Omental fat pad (tissue), 4 donors: ENCODE results near the gene RAD18. TPM values are rescaled to one million over a fixed set of nuclear protein-coding genes. Genes with fewer than 3 reads are reported as not detected.

Experiments
- ATAC-seq: fragments of 150-250 bp; one replicate; pipeline ENCODE4 v1.9.1; 2016; ENCODE audit warnings: mild to moderate bottlenecking, moderate library complexity; ENCODE audit not compliant: low FRiP score
- DNase-seq: peaks from one replicate; pipeline ENCODE4 v3.0.0-alpha.2; 2019; ENCODE audit warnings: low spot score
- total RNA-seq, 4 donors: library from RNA; depleted of rRNA; stranded (reverse); fragments of >200 nt; gene quantifications; one replicate each; pipeline ENCODE4 v1.1.0, GENCODE V29; 2016
- TF ChIP-seq, protein P1 (sequence below), 3 donors: fragments of 450-650 bp; IDR thresholded peaks; one replicate each; pipeline ENCODE4 v1.5.1; 2016 to 2017; ENCODE audit warnings: antibody characterized with exemption in 3 of 3, mild to moderate bottlenecking in 3 of 3, moderate library complexity in 2 of 3

Gene RAD18
- total RNA-seq, 4 donors from 2014 or later: 4.2 to 9.8 (median 6.7) TPM

DNA sequence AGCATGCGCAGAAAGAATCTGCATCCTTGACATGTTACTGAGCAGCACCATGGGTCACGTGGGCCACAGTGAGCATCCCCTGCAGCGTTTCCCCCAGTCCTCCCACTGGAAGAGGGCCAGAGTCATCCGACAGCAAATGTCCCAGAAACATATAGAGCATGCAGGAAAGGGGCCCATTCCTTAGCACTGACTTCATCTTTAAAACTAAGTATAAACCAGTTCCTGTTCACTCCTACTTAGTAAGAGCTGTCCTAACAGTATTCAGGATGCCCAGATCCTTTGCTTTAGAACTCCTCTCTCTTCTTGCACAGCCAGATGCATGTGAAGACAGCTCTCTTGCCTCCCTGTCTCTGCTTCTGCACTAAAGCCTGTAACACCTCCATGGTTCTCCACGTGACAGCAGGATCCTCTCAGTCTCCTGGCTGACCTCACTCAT is 114.6 kb downstream of the RAD18 start:
- ATAC-seq: no peak
- TF ChIP-seq, protein P1, sequence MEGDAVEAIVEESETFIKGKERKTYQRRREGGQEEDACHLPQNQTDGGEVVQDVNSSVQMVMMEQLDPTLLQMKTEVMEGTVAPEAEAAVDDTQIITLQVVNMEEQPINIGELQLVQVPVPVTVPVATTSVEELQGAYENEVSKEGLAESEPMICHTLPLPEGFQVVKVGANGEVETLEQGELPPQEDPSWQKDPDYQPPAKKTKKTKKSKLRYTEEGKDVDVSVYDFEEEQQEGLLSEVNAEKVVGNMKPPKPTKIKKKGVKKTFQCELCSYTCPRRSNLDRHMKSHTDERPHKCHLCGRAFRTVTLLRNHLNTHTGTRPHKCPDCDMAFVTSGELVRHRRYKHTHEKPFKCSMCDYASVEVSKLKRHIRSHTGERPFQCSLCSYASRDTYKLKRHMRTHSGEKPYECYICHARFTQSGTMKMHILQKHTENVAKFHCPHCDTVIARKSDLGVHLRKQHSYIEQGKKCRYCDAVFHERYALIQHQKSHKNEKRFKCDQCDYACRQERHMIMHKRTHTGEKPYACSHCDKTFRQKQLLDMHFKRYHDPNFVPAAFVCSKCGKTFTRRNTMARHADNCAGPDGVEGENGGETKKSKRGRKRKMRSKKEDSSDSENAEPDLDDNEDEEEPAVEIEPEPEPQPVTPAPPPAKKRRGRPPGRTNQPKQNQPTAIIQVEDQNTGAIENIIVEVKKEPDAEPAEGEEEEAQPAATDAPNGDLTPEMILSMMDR (IDR thresholded peaks at IDR 0.05): no peak

DNA sequence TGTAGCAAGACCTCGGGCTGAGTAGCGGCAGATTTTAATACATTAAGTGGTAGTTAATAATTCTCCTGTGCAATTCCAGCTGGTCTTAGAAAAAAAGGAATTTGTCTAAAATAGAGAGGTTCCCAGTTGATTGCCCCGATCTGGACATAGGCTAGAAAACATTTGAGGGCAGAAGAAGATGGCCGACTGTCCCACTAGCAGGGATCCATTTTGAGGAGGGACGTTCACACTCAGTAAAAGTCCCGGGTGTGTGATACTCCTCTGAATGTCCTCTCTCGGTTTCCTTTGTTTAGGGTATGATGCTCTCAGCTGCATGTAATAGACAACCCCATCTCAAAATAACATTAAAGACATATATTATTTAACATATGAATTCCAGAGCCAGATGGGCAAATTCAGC is 116.0 kb downstream of the RAD18 start:
- TF ChIP-seq, protein P1 (IDR thresholded peaks at IDR 0.05): no peak
- ATAC-seq (no peak), DNase-seq (no peak)

More for the DNA sequence above, 114.6 kb downstream of the RAD18 start:
- DNase-seq: no peak

DNA sequence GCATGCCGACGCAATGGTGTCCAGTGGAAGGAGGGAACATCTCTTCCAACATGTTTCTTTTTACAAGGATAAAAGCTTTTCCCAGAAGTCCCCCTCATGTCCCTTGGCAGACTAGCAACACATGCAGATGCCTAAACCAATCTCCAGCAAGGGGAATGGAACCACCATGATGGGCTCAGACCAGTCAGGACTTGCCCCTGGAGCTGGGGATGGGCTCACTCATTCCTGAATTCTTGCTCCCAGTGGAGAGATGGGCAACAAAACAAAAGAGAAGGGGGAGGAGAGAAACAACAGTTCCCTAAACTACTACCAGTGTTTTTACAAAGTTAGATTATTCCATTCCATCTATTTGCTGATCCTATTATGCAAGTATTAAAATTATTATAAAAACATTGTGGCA is 117.1 kb downstream of the RAD18 start:
- no peak for DNase-seq
- ATAC-seq: no peak
- TF ChIP-seq, protein P1 (IDR thresholded peaks at IDR 0.05): no peak

DNA sequence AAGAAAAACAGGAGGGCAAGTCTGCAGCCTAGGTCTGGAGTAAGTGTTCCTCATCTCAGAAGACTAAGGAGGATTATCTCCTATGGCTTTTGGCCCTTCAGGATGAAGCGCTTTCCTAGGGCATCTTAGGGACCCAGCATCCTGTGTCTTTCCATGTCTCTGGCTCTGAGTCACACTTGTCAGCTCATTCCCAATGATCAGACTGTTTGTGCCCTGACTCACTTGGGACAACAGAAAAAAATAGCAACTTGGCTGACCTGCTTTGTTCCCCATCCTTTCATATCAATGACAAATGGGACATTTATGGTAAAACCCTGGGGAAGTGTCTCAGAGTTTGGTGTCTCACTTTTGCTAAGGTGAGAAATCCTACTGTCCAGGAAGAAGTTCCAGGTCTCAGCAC is 117.6 kb downstream of the RAD18 start:
- DNase-seq (no peak), ATAC-seq (no peak)
- TF ChIP-seq, protein P1 (IDR thresholded peaks at IDR 0.05): no peak

DNA sequence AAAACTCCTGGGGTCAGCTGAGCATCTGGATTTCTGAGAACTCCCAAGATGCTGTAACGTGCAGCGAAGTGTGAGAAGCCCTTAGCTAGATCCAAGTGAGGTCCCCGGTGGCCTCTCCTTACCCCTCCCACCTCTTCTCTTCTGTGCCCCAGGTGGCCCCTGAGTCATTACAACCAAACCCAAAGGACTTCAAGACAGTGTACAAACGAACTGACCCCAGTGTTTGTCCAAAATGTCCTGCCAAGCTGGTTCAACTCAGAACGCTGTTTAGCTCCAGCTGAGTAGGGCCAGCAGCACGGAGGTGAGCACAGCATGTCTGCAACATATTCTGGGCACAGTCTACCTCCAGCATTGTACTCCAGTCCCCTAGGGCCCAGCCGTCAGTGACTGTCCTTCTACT is 119.9 kb downstream of the RAD18 start:
- ATAC-seq (no peak), DNase-seq (no peak)
- TF ChIP-seq, protein P1 (IDR thresholded peaks at IDR 0.05): no peak

DNA sequence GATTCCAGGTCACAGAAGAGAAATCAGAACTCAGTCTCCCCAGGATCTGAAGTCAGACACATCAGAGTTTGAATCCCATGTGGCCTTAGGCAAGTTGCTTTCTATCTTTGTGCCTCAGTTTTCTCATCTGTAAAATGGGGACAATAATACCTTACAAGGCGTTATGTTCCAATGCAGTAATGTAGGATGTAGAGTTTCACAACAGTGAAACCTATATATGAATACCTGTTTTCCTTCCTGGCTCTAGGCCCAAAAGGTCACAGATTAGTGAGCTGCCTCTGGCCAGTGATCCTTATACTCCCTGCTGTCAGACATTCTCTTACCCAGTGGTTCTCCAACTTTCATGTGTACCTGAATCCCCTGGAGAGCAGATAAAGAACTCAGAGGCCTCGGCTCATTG is 121.0 kb downstream of the RAD18 start:
- DNase-seq (no peak), ATAC-seq (no peak)
- TF ChIP-seq, protein P1 (IDR thresholded peaks at IDR 0.05): no peak

DNA sequence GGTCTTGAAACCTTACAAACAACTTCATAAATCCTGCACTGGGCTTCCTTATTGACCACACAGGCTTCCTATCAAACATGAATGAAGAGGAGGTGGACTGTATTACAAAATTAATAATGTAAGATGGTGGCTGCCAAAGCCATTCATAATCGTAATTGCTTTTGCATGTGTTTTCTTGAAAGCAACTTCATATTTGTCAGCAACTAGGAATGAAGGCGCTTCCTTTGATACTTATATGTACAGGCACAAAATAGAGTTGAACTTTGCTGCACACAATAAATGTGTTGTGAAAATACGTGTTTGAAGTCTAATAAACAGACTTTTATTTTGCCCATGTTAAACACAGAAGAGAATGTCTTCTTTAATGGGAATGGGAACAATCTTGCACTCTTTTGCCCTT is 121.8 kb downstream of the RAD18 start:
- no peak for DNase-seq
- TF ChIP-seq, protein P1 (IDR thresholded peaks at IDR 0.05): no peak
- ATAC-seq: no peak
